A549 (cell line): Measurements from ENCODE around the gene SDF4. TPM values are rescaled to one million over a fixed set of nuclear protein-coding genes. Genes with fewer than 3 reads are reported as not detected.

Experiments
- ATAC-seq, 2 experiments: fragments of 200-7000 bp in 1 of 2; fragments of >200 bp in 1 of 2; cut with Nextera tagmentation in 1 of 2; cut with Tn5 transposase in 1 of 2; 3 replicates each; pipeline versions ENCODE4 v1.8.0 to v1.9.1; 2018 to 2020; ENCODE audit warnings: mild to moderate bottlenecking in 1 of 2, moderate library complexity in 1 of 2
- CTCF ChIA-PET: fragments of 300-600 bp; sonication (Branson Sonifier 250); formaldehyde crosslinking; extraction: SDS; loops from one replicate; lab custom pipeline; 2021; ENCODE audit warnings: antibody characterized with exemption, inconsistent platforms; lab: Yijun Ruan, JAX
- POLR2A ChIA-PET: fragments of 350-600 bp; formaldehyde crosslinking; extraction: SDS; loops from one replicate; lab custom pipeline; 2021; ENCODE audit warnings: antibody characterized with exemption, inconsistent platforms; lab: Yijun Ruan, JAX
- DNase-seq, 2 experiments: peaks; one replicate each; pipeline versions ENCODE4 v3.0.0 to v3.0.0-alpha.2; 2011 to 2016; ENCODE audit warnings: low read depth in 1 of 2, low spot score in 1 of 2
- FAIRE-seq: peaks from 2 replicates; lab custom pipeline; 2011; peaks lifted over from hg19 to GRCh38; lab: Jason Lieb, UNC
- H3K27ac ChIP-seq, 2 experiments: fragments of >200 bp; sonication (Bioruptor Twin); formaldehyde crosslinking; 3 replicates each; pipeline ENCODE4 v1.5.1; 2016 to 2017
- H3K4me1 ChIP-seq: fragments of >200 bp; sonication (Bioruptor Twin); formaldehyde crosslinking; 3 replicates; pipeline ENCODE4 v1.6.1; 2016
- H3K4me2 ChIP-seq: fragments of >200 bp; sonication (Bioruptor Twin); formaldehyde crosslinking; 3 replicates; pipeline ENCODE4 v1.6.1; 2016
- H3K4me3 ChIP-seq: fragments of >200 bp; sonication (Bioruptor Twin); formaldehyde crosslinking; 3 replicates; pipeline ENCODE4 v1.5.1; 2016
- H3K9me3 ChIP-seq: fragments of >200 bp; sonication (Bioruptor Twin); formaldehyde crosslinking; 3 replicates; pipeline ENCODE4 v1.6.1; 2016
- CHD4 ChIP-seq: fragments of 200-600 bp; sonication (generic); IDR thresholded peaks from 2 replicates; pipeline ENCODE4 v1.6.1; 2016; ENCODE audit warnings: antibody characterized with exemption, mild to moderate bottlenecking, borderline replicate concordance
- FOSB ChIP-seq: fragments of 250-450 bp; sonication (Bioruptor Pico); IDR thresholded peaks from 2 replicates; pipeline ENCODE4 v1.5.0; 2020; ENCODE audit warnings: mild to moderate bottlenecking, moderate library complexity
- HOXA7 ChIP-seq: fragments of 250-450 bp; sonication (Bioruptor Pico); IDR thresholded peaks from 2 replicates; pipeline ENCODE4 v1.5.0; 2020; ENCODE audit warnings: mild to moderate bottlenecking, moderate library complexity
- JUN ChIP-seq, 2 experiments: fragments of >200 bp; sonication (Bioruptor Twin); formaldehyde crosslinking; IDR thresholded peaks; 2 replicates in 1 of 2; 3 replicates in 1 of 2; pipeline ENCODE4 v1.6.1; 2016 to 2017
- POLR2AphosphoS2 ChIP-seq: conservative IDR thresholded peaks from 2 replicates; pipeline ENCODE4 v1.6.1; 2012; ENCODE audit warnings: low read length, improper control_type of control experiment, inconsistent platforms
- ZFP36 ChIP-seq: fragments of 450-650 bp; IDR thresholded peaks from 2 replicates; pipeline ENCODE4 v1.6.1; 2014; ENCODE audit warnings: borderline replicate concordance; ENCODE audit not compliant: partially characterized antibody
- WGBS: methylation state at CpG from one replicate; pipeline ENCODE4 v1.1.6; 2017; ENCODE audit errors: missing lambda C conversion rate; 5-methylcytosine and 5-hydroxymethylcytosine counted together
- polyA plus RNA-seq, 4 experiments: library from polyadenylated mRNA; depleted of rRNA in 3 of 4; stranded (reverse); fragments of >200 nt; fragmentation: RNase III in 1 of 4; extraction: RNeasy Plus Mini Kit Qiagen cat#74134 plus additional on column Dnase treatment in 1 of 4; gene quantifications; 2 replicates in 3 of 4; 3 replicates in 1 of 4; pipeline ENCODE4 v1.2.3, GENCODE V29; 2011 to 2017
- TF ChIP-seq, protein P1 (sequence below): fragments of 250-450 bp; sonication (Bioruptor Pico); IDR thresholded peaks from 2 replicates; pipeline ENCODE4 v1.5.0; 2020; ENCODE audit warnings: low read depth, mild to moderate bottlenecking, moderate library complexity
- TF ChIP-seq, protein P2 (sequence below): IDR thresholded peaks from 2 replicates; pipeline ENCODE4 v1.6.1; 2012; ENCODE audit warnings: low read depth, borderline replicate concordance
- TF ChIP-seq, protein P3 (sequence below): fragments of 450-650 bp; IDR thresholded peaks from 2 replicates; pipeline ENCODE4 v1.6.1; 2014; ENCODE audit warnings: antibody characterized with exemption
- TF ChIP-seq, protein P4 (sequence below): fragments of 200-600 bp; sonication (generic); IDR thresholded peaks from 2 replicates; pipeline ENCODE4 v1.6.1; 2016; ENCODE audit warnings: antibody characterized with exemption, mild to moderate bottlenecking, moderate library complexity
- TF ChIP-seq, protein P5 (sequence below): fragments of 150-350 bp; IDR thresholded peaks from 2 replicates; pipeline ENCODE4 v1.6.1; 2014; ENCODE audit warnings: low read depth, mild to moderate bottlenecking, low read length

SDF4 gene
- polyA plus RNA-seq, 2 of the 4 experiments (the other 2 are of a cell fraction): 58.3 to 97.4 TPM

DNA sequence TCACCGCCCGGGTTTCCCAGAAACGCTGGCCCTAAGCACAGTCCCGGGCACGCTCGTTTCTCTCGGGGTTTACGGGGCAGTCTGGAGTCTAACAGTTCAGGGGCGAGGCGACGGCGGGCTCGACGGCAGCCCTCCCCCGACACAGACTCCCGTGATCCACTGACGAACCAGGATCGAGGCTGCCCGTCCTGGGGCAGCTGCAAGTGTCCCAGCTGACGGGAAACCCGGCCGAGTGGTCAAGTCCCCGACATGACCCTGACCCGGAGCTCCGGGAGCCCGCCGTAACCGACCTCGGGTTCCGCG, 41.4 kb upstream of the SDF4 start (continued):
- TF ChIP-seq, protein P1, sequence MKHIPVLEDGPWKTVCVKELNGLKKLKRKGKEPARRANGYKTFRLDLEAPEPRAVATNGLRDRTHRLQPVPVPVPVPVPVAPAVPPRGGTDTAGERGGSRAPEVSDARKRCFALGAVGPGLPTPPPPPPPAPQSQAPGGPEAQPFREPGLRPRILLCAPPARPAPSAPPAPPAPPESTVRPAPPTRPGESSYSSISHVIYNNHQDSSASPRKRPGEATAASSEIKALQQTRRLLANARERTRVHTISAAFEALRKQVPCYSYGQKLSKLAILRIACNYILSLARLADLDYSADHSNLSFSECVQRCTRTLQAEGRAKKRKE: no peak

DNA sequence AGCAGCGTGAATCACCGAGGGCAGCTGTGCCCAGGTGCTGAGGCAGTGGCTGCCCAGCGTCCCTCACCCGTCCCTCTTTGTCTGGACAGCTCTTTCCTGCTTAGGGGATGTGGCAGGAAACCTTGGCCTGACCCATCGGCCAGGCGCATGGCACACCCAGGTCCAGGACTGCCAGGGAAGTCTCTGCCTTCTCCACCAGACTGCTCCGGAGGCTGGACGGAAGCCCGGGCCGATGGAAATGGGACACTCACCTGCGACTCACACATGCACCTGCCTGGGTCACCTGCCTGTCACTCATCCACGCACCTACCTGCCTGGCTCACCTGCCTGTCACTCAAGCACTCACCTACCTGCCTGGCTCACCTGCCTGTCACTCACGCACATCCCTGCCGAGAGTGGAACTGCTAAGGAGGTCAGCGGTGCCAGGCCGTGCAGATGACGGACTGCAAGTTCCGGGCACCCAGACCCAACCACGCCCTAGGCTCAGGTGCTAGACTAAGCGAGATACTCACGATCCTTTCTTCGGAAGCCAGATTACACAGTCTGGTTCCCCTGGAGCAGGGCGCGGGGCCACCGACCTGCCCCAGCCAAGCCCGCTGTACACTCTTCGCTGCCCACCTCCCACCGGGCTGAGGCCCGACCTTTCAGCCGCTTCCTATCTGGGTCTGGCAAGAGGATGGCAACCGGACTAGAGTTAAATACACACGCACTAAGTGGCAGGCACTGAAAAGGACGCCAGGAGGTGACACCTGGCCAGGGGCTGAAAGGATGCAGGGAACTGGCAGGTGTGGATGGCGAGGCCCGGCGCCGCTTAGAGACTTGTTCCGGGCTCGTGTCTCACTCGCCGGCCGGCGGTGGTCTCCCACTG, 40.8 kb upstream of the SDF4 start:
- Histone ChIP-seq H3K4me1 (peaks cover 17% of the 10 kb centered on the region), H3K4me3 (peak overlapping the region; percentile 99), H3K9me3 (no peaks in the 10 kb centered on the region), H3K27ac (peak overlapping the region; percentile 95 to 99), H3K4me2 (peak overlapping the region; percentile 93)
- TF ChIP-seq, protein P2, sequence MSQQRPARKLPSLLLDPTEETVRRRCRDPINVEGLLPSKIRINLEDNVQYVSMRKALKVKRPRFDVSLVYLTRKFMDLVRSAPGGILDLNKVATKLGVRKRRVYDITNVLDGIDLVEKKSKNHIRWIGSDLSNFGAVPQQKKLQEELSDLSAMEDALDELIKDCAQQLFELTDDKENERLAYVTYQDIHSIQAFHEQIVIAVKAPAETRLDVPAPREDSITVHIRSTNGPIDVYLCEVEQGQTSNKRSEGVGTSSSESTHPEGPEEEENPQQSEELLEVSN: no peak
- TF ChIP-seq HOXA7 (CRISPR knock-in tag) (no peak), JUN (IDR thresholded peaks at IDR 0.05) (no peak)
- TF ChIP-seq, protein P3, sequence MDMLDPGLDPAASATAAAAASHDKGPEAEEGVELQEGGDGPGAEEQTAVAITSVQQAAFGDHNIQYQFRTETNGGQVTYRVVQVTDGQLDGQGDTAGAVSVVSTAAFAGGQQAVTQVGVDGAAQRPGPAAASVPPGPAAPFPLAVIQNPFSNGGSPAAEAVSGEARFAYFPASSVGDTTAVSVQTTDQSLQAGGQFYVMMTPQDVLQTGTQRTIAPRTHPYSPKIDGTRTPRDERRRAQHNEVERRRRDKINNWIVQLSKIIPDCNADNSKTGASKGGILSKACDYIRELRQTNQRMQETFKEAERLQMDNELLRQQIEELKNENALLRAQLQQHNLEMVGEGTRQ: no peak
- TF ChIP-seq, protein P4, sequence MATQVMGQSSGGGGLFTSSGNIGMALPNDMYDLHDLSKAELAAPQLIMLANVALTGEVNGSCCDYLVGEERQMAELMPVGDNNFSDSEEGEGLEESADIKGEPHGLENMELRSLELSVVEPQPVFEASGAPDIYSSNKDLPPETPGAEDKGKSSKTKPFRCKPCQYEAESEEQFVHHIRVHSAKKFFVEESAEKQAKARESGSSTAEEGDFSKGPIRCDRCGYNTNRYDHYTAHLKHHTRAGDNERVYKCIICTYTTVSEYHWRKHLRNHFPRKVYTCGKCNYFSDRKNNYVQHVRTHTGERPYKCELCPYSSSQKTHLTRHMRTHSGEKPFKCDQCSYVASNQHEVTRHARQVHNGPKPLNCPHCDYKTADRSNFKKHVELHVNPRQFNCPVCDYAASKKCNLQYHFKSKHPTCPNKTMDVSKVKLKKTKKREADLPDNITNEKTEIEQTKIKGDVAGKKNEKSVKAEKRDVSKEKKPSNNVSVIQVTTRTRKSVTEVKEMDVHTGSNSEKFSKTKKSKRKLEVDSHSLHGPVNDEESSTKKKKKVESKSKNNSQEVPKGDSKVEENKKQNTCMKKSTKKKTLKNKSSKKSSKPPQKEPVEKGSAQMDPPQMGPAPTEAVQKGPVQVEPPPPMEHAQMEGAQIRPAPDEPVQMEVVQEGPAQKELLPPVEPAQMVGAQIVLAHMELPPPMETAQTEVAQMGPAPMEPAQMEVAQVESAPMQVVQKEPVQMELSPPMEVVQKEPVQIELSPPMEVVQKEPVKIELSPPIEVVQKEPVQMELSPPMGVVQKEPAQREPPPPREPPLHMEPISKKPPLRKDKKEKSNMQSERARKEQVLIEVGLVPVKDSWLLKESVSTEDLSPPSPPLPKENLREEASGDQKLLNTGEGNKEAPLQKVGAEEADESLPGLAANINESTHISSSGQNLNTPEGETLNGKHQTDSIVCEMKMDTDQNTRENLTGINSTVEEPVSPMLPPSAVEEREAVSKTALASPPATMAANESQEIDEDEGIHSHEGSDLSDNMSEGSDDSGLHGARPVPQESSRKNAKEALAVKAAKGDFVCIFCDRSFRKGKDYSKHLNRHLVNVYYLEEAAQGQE: no peak
- FAIRE-seq: no peak
- CTCF ChIA-PET: interaction anchor here (1.0 to 1.4 kb wide), 2 partner anchors 34 to 150 kb away, joined by 3 to 7 read pairs; no protein-coding TSS in a partner anchor
- 49% methylated on average over 19 of the region's 43 CpGs for WGBS
- POLR2A ChIA-PET: no interaction called here
- ATAC-seq: no peak
- no peak for DNase-seq

DNA sequence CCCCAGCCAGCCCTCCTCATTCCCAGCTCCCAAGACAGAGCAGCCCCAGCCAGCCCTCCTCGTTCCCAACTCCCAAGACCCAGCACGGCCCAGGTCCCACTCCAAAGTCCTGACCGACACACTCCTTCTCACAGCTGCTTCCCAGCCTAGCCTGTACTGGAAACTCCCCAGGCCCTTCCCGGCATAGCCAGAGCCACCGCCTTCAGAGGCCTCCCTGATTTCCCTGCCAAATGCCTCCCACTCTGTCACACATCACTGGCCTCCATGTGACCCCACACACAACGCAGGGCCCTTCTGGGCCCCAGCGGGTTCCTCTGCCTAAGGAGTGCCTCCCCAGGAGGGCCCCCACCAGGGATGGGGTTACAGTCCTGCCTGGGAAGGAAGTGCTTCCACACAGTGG, 39.0 kb upstream of the SDF4 start:
- peak overlapping the region; percentile 93; the same call in 2 of the 3 replicates for H3K4me2 ChIP-seq
- CTCF ChIA-PET: interaction anchor here (1.3 to 1.4 kb wide), 2 partner anchors 21 to 149 kb away, joined by 3 to 7 read pairs; no protein-coding TSS in a partner anchor
- H3K4me3 ChIP-seq: no peak overlapping the region
- DNase-seq (no peak), FAIRE-seq (no peak)
- no peaks in the 10 kb centered on the region for H3K9me3 ChIP-seq
- POLR2A ChIA-PET: interaction anchor here (0.7 to 1.1 kb wide), 2 partner anchors 11 to 154 kb away, joined by 3 to 5 read pairs; no protein-coding TSS in a partner anchor
- no peak overlapping the region for H3K27ac ChIP-seq
- H3K4me1 ChIP-seq: peaks cover 17% of the 10 kb centered on the region
- TF ChIP-seq, protein P5, sequence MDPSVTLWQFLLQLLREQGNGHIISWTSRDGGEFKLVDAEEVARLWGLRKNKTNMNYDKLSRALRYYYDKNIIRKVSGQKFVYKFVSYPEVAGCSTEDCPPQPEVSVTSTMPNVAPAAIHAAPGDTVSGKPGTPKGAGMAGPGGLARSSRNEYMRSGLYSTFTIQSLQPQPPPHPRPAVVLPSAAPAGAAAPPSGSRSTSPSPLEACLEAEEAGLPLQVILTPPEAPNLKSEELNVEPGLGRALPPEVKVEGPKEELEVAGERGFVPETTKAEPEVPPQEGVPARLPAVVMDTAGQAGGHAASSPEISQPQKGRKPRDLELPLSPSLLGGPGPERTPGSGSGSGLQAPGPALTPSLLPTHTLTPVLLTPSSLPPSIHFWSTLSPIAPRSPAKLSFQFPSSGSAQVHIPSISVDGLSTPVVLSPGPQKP: no peak
- no peak for TF ChIP-seq CHD4
- TF ChIP-seq ZFP36: no peak
- TF ChIP-seq FOSB (CRISPR knock-in tag): no peak
- TF ChIP-seq, protein P2: no peak
- no peak for TF ChIP-seq POLR2AphosphoS2
- TF ChIP-seq, all 56 proteins: peak for 0
- WGBS: 96% methylated on average over 6 of the region's 7 CpGs
- no peak for ATAC-seq
